ENCODE data around the gene BTBD8. TPM values are rescaled to one million over a fixed set of nuclear protein-coding genes. Genes with fewer than 3 reads are reported as not detected.

BTBD8 gene
- total RNA-seq, 1 donor from 2014 or later, result 5.5 TPM

DNA sequence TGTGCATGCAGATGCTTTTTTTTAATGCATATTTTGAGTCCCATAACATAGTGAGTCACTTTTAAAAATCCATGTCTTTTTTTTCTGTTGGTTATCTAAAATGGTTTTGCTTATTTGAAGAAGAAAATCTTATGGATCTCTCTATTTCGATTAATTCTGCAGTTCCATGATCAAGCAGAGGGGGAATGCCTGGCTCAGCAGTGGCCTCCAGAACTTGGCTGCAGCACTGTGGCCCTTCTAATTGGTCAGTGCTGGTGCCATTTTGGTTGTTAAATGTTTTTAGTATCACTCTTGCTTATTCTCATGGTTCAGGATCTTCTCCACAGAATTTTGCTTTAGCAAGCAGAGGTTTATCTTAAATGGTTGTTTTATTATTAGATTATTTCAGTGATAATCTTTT is 39.2 kb upstream of the BTBD8 start:
- no peaks in the 10 kb centered on the region for H3K27me3 ChIP-seq (ENCODE audit: low read depth)
- H3K36me3 ChIP-seq, result no peaks in the 10 kb centered on the region
- no peak overlapping the region for H3K4me3 ChIP-seq
- no peak for DNase-seq
- TF ChIP-seq, protein P1, sequence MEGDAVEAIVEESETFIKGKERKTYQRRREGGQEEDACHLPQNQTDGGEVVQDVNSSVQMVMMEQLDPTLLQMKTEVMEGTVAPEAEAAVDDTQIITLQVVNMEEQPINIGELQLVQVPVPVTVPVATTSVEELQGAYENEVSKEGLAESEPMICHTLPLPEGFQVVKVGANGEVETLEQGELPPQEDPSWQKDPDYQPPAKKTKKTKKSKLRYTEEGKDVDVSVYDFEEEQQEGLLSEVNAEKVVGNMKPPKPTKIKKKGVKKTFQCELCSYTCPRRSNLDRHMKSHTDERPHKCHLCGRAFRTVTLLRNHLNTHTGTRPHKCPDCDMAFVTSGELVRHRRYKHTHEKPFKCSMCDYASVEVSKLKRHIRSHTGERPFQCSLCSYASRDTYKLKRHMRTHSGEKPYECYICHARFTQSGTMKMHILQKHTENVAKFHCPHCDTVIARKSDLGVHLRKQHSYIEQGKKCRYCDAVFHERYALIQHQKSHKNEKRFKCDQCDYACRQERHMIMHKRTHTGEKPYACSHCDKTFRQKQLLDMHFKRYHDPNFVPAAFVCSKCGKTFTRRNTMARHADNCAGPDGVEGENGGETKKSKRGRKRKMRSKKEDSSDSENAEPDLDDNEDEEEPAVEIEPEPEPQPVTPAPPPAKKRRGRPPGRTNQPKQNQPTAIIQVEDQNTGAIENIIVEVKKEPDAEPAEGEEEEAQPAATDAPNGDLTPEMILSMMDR (IDR thresholded peaks at IDR 0.05), result no peak
- no peaks in the 10 kb centered on the region for H3K9me3 ChIP-seq
- intact Hi-C loops (cut with DNase I), result no loop called here
- ATAC-seq, result no peak
- H3K4me1 ChIP-seq, result no peaks in the 10 kb centered on the region
- H3K27ac ChIP-seq, result no peak overlapping the region

DNA sequence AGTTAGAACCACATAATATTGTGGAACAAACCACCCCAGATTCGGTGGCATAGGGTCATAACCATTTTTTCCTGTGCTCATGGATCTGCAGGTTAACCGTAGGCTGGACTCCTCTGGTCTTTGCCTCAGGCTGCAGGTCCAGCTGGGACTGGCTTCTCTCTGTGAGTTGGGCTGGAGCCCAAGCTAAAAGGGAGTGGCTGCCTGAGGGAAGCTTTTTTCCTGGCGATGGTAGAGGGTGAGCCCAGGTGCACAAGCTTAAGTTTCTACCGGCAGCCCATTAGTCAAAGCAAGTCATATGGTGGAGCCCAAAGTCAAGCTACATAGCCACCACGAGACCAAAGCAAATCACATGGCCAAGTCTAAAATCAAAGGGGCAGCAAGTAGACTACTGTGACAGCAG is 36.5 kb upstream of the BTBD8 start:
- ATAC-seq, result no peak
- TF ChIP-seq, protein P1 (IDR thresholded peaks at IDR 0.05), result no peak
- no peak for DNase-seq

DNA sequence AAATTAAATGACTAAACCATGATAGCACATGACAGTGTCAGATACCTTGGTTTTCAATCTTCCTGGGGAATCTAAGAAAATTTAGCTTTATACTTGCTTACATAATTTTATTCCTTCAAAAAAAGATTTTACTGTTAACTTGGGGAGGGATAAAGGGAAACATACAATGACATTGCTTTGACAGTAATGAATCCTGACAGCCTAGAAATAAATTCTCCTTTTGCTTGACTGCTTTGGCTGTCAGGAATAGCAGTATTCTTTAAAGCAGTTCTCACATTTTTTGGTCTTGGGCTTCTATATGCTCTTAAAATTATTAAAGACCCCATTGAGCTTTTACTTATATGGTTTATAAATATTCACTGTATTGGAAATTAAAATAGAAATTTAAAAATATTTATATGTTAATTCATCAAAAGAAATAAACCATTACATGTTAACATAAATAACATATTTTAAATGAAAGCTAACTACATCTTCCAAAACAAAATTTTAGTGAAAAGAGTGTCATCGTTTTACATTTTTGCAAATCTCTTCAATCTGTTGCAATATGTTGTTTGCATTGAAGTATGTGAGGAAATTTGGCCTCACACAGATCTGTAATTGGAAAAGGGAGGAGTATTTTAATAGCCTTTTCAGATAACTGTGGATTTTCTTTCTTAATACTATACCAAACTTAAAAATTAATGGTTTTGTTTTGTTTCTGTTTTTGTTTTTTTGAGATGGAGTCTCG is 34.2 kb upstream of the BTBD8 start:
- TF ChIP-seq, protein P1 (IDR thresholded peaks at IDR 0.05), result no peak
- Histone ChIP-seq H3K27me3 (ENCODE audit: low read depth) (no peaks in the 10 kb centered on the region), H3K4me3 (no peak overlapping the region), H3K36me3 (no peaks in the 10 kb centered on the region), H3K27ac (no peak overlapping the region), H3K4me1 (no peaks in the 10 kb centered on the region), H3K9me3 (no peaks in the 10 kb centered on the region)
- intact Hi-C loops (cut with DNase I), result no loop called here
- no peak for ATAC-seq
- DNase-seq, result no peak

More for the DNA sequence above, 36.5 kb upstream of the BTBD8 start:
- no peaks in the 10 kb centered on the region for H3K27me3 ChIP-seq (ENCODE audit: low read depth)
- H3K4me1 ChIP-seq, result no peaks in the 10 kb centered on the region
- H3K27ac ChIP-seq, result no peak overlapping the region
- intact Hi-C loops (cut with DNase I), result no loop called here
- H3K9me3 ChIP-seq, result no peaks in the 10 kb centered on the region
- H3K36me3 ChIP-seq, result no peaks in the 10 kb centered on the region
- H3K4me3 ChIP-seq, result no peak overlapping the region

DNA sequence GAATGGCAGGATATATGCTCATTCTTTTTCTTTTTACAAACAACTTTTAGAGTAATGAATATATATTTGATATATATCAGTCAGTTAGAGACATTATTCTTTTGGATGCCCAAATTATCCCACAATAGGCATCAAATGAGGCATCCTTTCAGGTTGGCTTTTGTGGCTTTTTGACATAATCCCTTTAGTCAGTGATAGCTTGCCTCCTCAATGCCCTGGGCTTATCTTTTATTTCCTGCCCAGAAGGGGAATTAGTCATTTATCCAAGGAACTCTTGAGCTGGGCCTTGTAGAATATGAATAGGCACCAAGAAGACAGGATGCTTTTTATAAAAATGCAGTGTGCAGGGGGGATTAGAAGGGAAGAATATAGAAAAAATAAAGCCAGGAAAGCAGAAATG is 28.2 kb upstream of the BTBD8 start:
- Histone ChIP-seq H3K4me1 (no peaks in the 10 kb centered on the region), H3K36me3 (no peaks in the 10 kb centered on the region), H3K27ac (no peak overlapping the region), H3K9me3 (no peaks in the 10 kb centered on the region), H3K27me3 (ENCODE audit: low read depth) (no peaks in the 10 kb centered on the region), H3K4me3 (no peak overlapping the region)
- intact Hi-C loops (cut with DNase I), result no loop called here
- ATAC-seq, result no peak
- DNase-seq, result no peak
- TF ChIP-seq, protein P1 (IDR thresholded peaks at IDR 0.05), result no peak

DNA sequence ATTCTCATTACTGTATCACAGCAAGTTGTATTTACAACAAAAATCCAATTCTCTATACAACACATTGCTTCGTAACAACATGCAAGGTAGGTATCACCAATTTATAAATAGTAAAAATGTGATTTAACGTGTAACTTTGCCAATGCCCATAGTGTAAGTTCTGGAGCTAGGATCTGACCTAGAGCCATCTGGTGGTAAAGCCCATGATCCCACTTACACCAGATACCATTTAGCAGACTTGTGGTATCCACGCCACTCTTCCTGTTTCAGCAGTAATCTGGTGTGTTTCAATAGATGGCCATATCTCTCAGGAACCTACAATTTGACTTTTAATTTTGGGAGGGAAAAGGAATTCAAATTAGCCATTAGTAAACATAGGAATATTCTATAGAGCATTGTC is 15.1 kb upstream of the BTBD8 start:
- TF ChIP-seq, protein P1 (IDR thresholded peaks at IDR 0.05), result no peak
- H3K4me3 ChIP-seq, result no peak overlapping the region
- no peaks in the 10 kb centered on the region for H3K4me1 ChIP-seq
- ATAC-seq (no peak), DNase-seq (no peak)
- no peaks in the 10 kb centered on the region for H3K9me3 ChIP-seq
- no peak overlapping the region for H3K27ac ChIP-seq
- no peaks in the 10 kb centered on the region for H3K27me3 ChIP-seq (ENCODE audit: low read depth)
- H3K36me3 ChIP-seq, result no peaks in the 10 kb centered on the region
- intact Hi-C loops (cut with DNase I), result no loop called here

Measured in lower lobe of right lung (tissue), 2 donors.